HG02840 (cell line): ENCODE results near the gene PTPN2.
"Not testable (repeated sequence)": the region's sequence is repeated elsewhere in the genome, so short reads cannot be mapped to it uniquely, and the experiment has no call there.

ENCODE experiments used
- ATAC-seq: cut with Tn5 transposase; IDR thresholded peaks from one replicate; pipeline ENCODE4 v1.9.1; 2021; ENCODE audit warnings: mild to moderate bottlenecking, moderate library complexity, moderate number of reproducible peaks; ENCODE audit not compliant: unreplicated experiment, low FRiP score

PTPN2 gene

DNA sequence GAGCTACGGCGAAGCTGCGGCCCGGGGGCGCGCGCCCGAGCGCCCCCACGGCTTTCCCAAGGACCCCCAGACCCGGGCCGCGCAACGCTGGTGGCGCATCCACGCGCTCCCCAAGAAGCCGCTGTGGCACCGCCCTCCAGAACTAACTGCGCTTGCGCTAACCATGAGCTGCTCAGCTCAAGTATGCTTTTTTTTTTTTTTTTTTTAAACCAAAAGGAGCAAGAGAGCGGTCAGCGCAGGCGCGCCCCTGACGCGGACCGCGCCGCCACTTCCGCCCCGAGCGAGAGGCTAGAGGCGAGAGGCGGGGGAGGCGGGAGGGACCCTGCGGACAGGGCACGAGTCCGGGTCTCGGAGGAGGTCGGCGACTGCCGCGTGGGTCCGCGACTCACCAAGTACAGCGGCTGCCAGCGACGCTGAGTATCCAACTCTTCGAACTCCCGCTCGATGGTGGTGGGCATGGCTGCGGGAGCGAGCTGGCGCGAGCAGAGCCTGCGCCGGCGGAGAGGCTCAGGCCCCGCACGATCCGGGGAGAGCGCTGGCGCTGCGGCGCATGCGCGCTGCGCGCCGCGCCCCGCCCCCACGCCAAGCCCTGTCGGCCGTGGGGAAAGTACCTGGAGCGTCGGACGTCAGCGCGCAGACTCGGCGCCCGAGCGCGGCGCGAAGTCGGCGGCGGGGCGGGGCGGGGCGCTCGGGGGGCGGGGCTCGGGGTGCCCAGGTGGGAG lies at the start of gene PTPN2:
Gene PTPN2 (minus strand): TSS at position 554 of the 722 bp plus-strand sequence. CDS start 96 bp downstream, at position 458.
- peak; percentile 79 for ATAC-seq

DNA sequence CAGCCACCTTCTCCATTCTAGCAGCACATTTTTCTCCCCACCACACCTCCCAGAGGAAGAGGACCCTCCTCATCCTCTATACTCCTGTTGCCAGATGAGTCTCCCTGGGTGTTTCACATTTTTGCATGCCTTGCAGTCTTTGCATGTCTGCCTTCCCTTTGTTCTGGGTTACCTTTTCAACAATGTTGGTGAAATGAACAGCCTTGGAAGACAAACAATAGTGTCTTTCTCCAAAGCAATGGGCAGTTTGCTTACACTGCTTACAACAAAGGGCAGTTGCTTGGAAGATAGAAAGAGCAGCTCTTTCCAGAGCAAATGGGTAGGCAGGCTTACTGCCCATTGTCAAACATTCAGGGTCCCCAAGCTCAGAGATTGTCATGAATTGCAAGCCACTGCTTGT lies 49.3 kb upstream of the PTPN2 start:
- no peak for ATAC-seq

DNA sequence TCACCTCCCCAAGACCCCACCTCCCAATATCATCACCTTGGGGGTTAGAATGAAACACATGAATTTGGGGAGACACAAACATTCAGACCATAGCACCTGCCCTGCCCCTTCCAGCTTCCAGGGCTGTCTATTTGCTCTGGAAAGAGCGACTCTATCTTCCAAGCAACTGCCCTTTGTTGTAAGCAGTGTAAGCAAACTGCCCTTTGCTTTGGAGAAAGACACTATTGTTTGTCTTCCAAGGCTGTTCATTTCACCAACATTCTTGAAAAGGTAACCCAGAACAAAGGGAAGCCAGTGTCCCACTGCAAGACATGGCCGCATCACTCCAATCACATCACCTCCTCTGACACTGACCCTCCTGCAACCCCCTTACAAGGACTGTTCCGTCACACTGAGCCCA lies 46.9 kb upstream of the PTPN2 start:
- ATAC-seq: no peak

DNA sequence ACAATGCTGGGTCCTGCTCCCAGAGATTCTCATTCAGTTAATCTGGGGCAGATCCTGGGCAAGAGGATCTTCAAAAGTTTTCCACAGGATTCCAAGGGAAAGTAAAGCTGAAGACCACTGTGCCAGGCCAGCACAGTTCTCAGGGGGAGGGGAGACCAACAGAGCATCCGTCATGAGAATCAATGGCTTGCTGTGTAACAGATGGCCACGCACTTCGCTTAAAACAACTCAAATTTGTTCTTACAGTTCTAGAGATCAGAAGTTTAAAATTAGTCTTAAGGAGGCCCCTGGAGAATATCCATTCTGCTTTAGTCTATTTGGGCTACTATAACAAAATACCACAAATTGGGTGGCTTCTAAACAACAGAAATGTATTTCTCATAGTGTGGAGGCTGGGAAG lies 46.3 kb upstream of the PTPN2 start:
- ATAC-seq: no peak

DNA sequence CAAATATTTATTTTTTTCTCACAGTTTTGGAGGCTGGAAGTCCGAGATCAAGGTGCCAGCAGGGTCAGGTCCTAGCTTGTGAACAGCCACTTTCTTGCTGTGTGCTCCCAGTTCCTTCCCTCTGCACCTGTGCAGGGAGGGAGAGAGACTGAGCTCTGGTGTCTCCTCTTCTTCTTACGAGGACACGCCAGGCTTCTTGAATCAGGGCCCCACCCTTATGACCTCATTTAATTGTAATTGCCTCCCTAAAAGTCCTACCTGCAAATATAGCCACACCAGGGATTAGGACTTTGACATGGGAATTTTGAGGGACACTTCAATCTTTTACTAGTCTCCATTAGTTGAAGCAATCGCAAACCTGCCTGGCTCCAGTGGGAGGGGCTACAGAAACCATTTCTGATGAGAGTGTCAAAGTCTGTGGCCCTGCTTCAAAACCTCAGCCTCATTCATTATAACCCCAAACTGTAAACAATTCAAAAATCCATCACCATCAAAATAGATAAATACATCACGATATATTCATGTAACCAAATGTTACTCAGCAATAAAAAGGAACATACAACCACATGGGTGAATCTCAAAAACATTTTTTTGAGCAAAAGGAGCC lies 45.5 kb upstream of the PTPN2 start:
- no peak for ATAC-seq

DNA sequence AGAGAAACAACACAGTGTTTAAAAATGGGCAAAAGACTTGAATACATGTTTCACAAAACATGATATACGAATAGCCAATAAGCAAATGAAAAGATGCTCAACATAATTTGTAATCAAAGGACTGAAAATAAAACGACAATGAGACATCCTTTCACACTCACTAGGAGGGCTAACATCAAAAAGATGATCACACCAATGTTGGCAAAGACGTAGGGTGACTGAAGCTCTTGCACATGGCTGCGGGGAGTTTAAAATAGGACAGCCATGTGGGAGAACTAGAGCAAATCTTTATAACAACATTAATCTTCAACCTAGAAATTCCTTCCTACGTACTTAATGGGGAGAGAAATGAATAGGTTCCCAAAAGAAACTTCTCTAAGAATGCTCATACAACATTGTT lies 44.6 kb upstream of the PTPN2 start:
- no peak for ATAC-seq

DNA sequence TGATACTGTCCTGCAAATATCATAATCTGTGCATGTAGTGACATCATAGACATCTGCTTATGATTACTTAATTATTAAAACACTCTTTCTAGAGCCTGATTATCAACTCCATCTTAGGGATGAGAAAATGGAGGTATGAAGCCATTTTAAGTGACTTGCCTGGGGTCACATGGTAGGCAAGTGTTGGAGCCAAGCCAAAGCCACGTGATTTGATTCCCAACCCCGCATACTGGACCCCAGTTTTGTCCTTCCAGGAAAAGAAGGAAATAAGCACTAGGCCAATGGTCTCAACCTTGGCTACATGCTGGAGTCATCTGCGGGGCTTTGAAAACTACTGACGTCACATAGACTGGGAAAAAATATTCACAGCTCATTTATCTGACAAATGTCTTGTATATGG lies 44.2 kb upstream of the PTPN2 start:
- no peak for ATAC-seq

DNA sequence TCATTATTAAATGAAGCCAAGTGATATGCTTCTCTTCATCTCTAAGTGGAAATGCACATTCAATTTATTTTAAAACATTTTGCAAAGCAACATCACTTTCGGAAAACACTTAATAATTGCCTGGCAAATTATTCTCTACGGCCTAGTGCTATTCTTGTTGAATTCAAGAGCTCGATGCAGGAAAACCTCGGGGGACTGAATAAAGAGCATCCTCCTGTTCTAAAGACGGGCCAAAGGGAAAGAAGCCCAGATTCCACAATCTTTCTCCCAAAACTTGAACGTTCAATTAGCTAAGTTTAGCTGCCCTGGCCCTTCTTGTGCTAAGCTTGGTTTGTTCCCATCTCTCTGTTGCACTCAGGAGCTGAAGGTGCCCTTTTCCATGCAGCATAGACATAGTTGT lies 40.6 kb upstream of the PTPN2 start:
- no peak for ATAC-seq

DNA sequence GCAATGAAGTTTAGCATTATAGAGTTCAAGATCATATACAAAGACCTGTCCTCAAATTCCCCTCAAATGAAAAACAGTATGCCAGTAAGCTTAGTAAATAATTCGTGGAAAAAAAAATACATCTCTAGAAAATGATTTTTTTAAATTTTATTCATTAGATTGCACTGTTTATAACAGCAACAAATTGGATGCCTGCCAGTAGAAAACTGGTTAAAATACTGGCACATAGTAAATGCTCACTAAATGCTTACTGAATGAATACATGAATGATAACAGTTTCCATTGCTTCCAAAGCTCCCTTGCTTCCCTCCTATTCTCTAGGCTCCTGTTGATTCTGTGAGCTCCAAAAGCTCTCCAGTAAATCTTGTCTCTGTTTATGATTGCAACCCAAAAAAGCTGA lies 38.2 kb upstream of the PTPN2 start:
- ATAC-seq: no peak

DNA sequence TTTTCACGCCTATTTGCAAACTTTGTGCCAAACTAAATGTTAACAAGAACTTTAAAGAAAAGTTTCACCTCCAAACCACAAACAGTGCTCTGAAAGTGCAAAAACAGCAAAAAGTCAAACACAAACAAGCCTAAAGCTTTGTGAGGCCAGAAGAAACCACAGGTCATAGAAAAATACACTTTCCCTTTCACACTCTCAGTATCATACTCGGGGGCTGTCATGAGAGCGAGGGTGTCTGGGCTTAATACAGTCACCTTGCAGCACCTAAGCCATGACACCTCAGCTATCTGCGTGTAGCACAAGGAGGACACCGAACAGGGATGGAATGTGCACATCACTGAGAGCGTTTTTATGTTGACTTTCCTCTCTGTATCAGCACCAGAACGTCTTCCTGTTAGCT lies 37.1 kb upstream of the PTPN2 start:
- ATAC-seq: no peak

DNA sequence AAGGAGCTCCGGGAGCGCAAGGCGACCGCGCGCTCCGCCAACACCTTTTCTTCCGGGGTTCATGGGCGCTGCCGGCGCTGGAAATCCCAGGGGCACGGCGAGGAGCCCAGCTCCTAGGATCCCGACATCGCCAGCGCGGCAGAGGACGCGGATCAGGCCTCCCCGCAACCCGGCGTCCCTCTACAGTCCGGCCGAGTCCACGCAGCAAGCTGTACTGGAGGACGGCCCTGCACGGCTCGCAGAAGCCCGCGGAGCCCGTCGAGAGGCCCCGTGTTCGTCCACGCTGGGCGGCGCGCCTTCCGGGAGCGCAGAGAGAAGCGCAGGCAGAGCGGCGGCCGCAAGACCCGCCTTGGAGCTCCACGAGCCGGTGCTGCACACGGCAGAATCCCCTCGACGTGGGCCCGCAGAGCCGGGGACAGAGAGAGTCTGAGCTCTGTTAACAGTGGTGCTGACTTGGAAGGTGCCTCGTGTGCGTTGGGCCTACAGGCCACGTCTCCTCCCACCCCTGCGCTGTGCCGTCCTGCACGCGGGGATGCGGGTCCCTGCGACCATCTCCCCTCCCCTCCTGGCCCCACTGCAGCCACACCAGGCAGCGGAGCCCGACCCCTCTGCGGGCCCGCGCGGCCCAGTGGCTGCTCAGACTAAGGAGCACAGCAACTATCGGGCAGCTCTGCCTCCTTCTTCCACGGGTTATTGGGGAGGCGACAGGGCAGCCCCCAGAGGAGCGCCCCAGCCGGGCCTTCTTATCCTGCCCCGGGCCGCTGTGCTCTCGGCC lies 28.1 kb upstream of the PTPN2 start:
- ATAC-seq: no peak

DNA sequence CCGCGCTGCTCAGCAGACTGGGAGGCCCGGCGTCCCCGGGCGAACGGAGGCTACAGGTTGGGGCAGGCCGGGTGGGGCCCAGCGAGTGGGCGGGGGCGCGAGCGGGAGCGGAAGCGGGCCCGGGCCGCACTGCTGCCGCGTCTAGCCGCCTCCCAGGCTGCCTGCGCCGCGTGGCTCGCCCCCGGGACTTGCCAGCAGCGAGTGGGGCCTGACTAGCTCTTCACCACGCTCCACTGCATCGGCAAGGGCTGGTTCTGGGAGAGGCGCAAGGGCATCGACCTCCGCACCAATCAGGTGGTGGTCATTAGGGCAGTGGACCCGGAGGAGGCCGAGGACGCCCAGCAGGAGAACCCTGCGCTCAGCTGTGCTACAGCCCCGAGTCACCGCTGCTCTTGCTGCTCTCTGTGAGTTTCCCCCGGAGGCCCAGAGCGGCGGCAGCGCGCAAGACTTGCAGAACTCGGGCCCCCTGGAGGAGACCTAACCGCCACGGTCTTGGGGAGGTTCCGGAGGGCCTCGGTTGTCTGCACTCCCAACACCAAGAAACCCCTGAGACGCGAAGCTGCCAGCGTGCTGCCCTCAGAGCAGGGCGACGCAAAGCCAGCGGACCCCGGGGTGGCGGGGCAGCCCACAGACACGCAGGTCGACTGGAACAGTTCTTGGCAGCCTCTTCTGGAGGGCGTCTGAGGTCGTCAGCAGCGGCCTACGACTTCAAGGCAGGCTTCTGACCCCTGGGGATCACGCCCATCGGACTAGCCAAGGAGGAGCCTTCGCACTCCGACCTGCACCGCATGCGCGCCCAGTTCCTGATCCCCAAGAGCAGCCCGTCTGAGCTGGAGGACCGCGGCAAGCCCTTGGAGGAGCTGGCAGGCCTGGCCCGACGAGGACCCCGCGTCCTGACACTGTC lies 27.2 kb upstream of the PTPN2 start:
- ATAC-seq: no peak

DNA sequence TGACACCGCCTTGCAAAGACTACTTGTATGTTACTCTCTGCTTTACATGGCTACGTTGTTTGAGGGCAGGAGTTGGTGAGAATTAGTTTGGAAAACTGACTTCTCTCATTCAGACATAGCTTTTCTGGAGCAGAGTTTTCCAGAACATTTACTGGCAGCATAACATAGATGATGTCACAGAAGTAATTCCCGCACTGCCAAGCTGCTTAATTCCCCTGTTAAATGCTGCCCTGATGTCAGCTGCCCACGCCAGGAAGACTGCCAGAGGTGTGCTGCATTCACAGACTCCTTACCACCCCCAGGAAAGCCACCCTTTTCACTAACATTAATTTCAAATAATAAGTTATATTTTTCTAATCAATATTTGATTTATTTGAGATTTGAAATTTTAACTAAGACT lies 24.7 kb upstream of the PTPN2 start:
- ATAC-seq: no peak

DNA sequence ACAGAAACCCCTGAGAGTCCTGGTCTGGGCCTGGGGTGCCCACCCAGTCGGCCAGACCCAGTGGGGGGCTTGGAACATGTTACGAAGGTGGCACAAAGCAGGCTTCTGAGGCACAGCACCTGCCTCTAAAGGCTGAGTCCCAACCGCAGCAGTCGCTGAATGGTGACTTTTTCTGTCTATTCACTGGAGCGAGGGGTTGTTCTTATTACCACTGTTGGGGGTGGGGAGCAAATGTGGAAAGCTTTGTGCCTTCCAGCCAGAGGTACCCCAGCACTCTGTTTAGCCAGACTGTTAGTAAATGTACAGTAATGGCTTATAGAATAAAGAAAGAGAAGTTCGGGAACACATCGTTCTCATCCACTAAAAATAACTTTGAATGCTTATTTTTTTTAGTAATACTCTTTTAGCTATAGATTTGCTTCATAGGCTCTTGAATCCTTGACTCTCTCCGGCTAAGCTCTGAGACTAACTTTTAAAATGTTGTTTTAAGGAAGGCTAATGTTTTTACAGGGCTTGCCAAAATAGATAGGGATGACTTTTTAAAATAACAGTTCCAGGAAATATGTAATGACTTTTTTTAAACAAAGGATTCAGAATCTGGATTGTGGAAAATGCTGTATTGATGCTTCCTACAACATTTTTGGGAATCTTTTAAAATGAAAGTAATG lies 23.4 kb upstream of the PTPN2 start:
- ATAC-seq: no peak

DNA sequence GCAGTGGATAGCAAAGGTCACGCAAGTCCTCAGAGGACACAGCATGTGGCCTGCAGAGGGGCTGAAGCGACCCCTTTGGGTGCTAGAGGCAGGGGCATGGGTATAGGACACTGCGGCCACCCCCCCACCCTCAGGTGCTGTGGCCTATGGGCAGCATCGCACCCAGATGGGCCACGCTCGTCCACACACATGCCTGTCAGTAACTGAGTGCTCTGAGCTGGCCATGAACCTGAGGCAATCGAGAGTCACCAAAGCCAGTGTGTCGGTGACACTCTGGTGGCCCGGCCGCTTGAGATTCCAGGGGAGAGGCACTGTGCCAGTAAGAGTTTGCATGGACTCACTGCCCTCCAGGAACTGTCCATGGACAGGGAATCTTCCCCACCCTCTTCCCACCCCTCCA lies 22.7 kb upstream of the PTPN2 start:
- ATAC-seq: no peak

DNA sequence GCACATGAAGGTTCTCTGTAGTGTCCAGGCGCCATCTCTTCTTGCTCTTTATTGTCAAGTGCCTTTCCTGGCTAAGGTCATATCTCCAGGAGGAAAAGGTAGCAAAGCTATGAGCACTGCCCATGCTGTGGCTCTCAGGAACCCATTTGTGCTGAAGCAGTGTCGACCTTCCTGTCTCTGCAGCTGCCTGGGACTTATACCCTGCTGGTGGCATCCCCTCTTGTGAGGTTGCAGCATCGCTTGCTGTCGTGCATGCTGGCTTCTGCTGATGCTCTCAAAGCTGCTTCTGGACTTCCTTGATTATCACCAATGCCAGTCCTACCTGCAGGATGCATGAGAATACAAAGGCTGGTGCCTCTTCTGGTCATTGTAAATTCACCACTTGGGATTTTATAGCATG lies 22.1 kb upstream of the PTPN2 start:
- ATAC-seq: no peak

DNA sequence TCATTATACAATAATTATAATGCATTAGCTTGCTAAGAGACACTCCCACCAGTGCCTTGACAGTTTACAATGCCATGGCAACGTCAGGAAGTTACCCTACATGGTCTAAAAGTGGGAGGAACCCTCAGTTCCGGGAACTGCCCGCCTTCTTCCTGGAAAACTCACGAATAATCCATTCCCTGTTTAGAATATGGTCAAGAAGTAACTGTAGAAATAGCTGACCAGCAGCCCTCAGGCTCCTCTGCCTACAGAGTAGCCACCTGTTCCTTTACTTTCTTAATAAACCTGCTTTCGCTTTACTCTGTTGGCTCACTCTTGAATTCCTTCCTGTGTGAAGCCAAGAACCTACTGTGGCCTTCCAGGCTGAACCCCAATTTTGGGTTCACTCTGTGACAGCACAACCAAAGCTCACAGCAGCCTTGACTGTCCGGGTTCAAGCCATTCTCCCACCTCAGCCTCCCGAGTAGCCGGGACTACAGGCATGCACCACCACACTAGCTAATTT lies 20.0 kb upstream of the PTPN2 start:
- ATAC-seq: no peak

DNA sequence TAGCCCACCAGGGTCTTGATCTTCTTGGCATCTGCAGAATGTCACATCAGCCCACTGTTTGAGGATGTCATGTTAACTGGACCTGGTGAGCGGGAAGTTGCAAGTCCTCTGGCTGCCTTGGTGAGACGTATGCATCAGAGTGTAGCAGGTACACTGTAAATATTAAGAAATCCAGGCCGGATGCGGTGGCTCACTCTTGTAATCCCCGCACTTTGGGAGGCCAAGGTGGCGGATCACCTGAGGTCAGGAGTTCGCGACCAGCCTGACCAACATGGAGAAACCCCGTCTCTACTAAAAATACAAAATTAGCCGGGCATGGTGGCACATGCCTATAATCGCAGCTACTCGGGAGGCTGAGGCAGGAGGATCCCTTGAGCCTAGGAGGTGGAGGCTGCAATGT lies 17.2 kb upstream of the PTPN2 start:
- not testable (repeated sequence) for ATAC-seq

DNA sequence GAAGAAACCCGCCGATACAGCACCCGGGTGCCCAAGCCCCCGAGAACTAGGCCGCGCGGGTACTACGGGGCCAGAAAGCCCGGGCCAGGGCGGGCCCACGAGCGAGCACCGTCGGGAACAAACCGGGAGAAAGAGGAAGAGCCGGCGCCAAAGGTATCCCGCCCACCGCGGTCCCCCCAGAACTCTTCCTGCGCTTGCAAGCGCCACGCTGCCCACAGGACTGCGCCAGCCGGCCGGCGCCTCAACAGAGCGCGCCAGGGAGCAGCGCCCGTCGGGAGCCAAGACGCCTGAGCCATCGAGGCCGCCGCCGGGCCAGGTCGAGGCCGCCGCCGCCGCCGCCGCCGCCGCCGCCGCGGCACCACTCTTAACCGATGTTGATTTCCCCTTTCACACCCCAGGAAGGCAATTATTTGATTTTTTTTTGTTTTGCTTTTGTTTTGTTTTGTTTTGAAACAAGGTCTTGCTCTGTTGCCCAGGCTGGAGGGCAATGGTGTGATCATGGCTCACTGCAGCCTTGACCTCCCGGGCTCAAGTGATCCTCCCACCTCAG lies 12.8 kb upstream of the PTPN2 start:
- ATAC-seq: not testable (repeated sequence)

DNA sequence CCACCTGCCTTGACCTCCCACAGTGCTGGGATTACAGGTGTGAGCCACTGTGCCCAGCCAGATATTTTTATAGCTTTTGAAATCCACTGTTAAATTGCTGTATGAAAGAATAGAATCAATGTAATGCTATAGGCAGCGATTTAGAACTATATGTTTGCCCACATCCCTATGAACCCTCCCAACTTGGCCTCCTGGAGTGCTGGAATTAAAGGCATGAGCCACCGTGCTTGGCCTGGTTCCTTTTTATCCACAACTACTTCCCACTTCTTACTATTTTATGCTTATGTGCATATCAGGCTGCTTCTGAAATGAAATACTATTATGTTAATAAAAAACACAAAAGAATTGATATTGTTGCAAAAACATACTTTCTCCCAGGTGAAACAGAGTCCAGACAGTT lies 11.6 kb upstream of the PTPN2 start:
- ATAC-seq: no peak
